ENCODE results near the gene ANAPC2. TPM values are rescaled to one million over a fixed set of nuclear protein-coding genes. Genes with fewer than 3 reads are reported as not detected.

The ANAPC2 gene
- total RNA-seq, 4 donors from 2014 or later: 24.8 to 99.8 (median 54.9) TPM

GRCh38 chr9:137213160-137214060, 25.1 kb upstream of the ANAPC2 start:
- no peak for DNase-seq (ENCODE audit: low spot score in 2 of 2)
- Histone ChIP-seq H3K36me3 (peaks cover 18% of the 10 kb centered on the region), H3K4me3 (no peak overlapping the region), H3K4me1 (peaks cover 20% of the 10 kb centered on the region), H3K27me3 (no peaks in the 10 kb centered on the region), H3K9me3 (no peaks in the 10 kb centered on the region), H3K27ac (no peak overlapping the region)
- TF ChIP-seq CTCF (IDR thresholded peaks at IDR 0.05): no peak
- no peak for TF ChIP-seq POLR2A (IDR thresholded peaks at IDR 0.05)
- TF ChIP-seq EP300 (IDR thresholded peaks at IDR 0.05): no peak
- TF ChIP-seq POLR2AphosphoS5 (IDR thresholded peaks at IDR 0.05): no peak
- 91% methylated on average over 36 of the region's 49 CpGs for WGBS

- 86% methylated on average over 14 of the region's 21 CpGs for WGBS
- TF ChIP-seq POLR2AphosphoS5 (IDR thresholded peaks at IDR 0.05) (no peak), EP300 (IDR thresholded peaks at IDR 0.05) (no peak), CTCF (IDR thresholded peaks at IDR 0.05) (no peak)
- H3K27ac ChIP-seq: no peak overlapping the region
- H3K4me3 ChIP-seq: no peak overlapping the region
- peaks cover 11% of the 10 kb centered on the region for H3K4me1 ChIP-seq
- no peaks in the 10 kb centered on the region for H3K27me3 ChIP-seq
- no peak for DNase-seq (ENCODE audit: low spot score in 2 of 2)
- H3K9me3 ChIP-seq: no peaks in the 10 kb centered on the region
- peaks cover 18% of the 10 kb centered on the region for H3K36me3 ChIP-seq
These were observed 24.2 kb upstream of the ANAPC2 start for GRCh38 chr9:137212520-137212919.

- H3K27ac ChIP-seq: no peak overlapping the region
- H3K4me1 ChIP-seq: peaks cover 7% of the 10 kb centered on the region
- no peak for TF ChIP-seq POLR2A (IDR thresholded peaks at IDR 0.05)
- TF ChIP-seq EP300 (IDR thresholded peaks at IDR 0.05): no peak
- no peak for TF ChIP-seq POLR2AphosphoS5 (IDR thresholded peaks at IDR 0.05)
- no peak for TF ChIP-seq CTCF (IDR thresholded peaks at IDR 0.05)
- H3K9me3 ChIP-seq: no peaks in the 10 kb centered on the region
- WGBS: 78% methylated on average over 13 of the region's 13 CpGs
- H3K27me3 ChIP-seq: no peaks in the 10 kb centered on the region
- H3K36me3 ChIP-seq: peaks cover 18% of the 10 kb centered on the region
- no peak overlapping the region for H3K4me3 ChIP-seq
- DNase-seq (ENCODE audit: low spot score in 2 of 2): no peak
These were observed 23.2 kb upstream of the ANAPC2 start for GRCh38 chr9:137211532-137211931.

- Histone ChIP-seq H3K9me3 (no peaks in the 10 kb centered on the region), H3K36me3 (peaks cover 8% of the 10 kb centered on the region), H3K27me3 (no peaks in the 10 kb centered on the region), H3K27ac (no peak overlapping the region), H3K4me1 (peaks cover 47% of the 10 kb centered on the region), H3K4me3 (peak overlapping the region; percentile 73)
- no peak for DNase-seq (ENCODE audit: low spot score in 2 of 2)
- TF ChIP-seq POLR2A (IDR thresholded peaks at IDR 0.05) (no peak), EP300 (IDR thresholded peaks at IDR 0.05) (no peak), POLR2AphosphoS5 (IDR thresholded peaks at IDR 0.05) (no peak), CTCF (IDR thresholded peaks at IDR 0.05) (no peak)
- WGBS: 73% methylated on average over 7 of the region's 7 CpGs
These were observed 18.2 kb upstream of the ANAPC2 start for GRCh38 chr9:137206602-137207001.

Data from suprapubic skin (tissue), 4 donors.